ENCODE results near the gene ADD3. TPM values are rescaled to one million over a fixed set of nuclear protein-coding genes. Genes with fewer than 3 reads are reported as not detected.
A peak's percentile ranks its signal among the peaks of the same experiment; 100 is the strongest.

ADD3 gene
- polyA plus RNA-seq, 3 donors: 94.8 to 126 (median 111) TPM

- no peak for TF ChIP-seq CTCF (IDR thresholded peaks at IDR 0.05)
- Histone ChIP-seq H3K4me3 (replicated peaks in 1 of 3; ENCODE audit: low read depth in 2 of 3, low read length in 3 of 3) (no peak overlapping the region), H3K4me1 (ENCODE audit: control insufficient read depth in 1 of 2, insufficient read depth in 2 of 2, low read length in 2 of 2) (peaks cover 10 to 22% of the 10 kb centered on the region in 2 donors), H2AFZ (ENCODE audit: insufficient read depth, low read depth, low read length, poor library complexity, severe bottlenecking) (no peak overlapping the region), H3K27me3 (ENCODE audit: control insufficient read depth in 2 of 2, insufficient read depth in 2 of 2, low read length in 2 of 2) (no peaks in the 10 kb centered on the region), H3K79me2 (ENCODE audit: insufficient read depth, low read length) (no peaks in the 10 kb centered on the region), H3K9ac (ENCODE audit: insufficient read depth, low read length, poor library complexity, severe bottlenecking) (no peak overlapping the region), H3K4me2 (replicated peaks; ENCODE audit: extremely low read depth, low read length, poor library complexity, severe bottlenecking) (no peak overlapping the region), H3K27ac (ENCODE audit: low read depth in 1 of 2, low read length in 2 of 2) (no peak overlapping the region), H3K36me3 (replicated peaks in 1 of 2; ENCODE audit: control insufficient read depth in 1 of 2, insufficient read depth in 2 of 2, low read length in 2 of 2) (peaks cover 23 to 73% of the 10 kb centered on the region in 2 donors), H4K20me1 (ENCODE audit: insufficient read depth, low read length) (no peaks in the 10 kb centered on the region), H3K9me3 (replicated peaks in 1 of 2; ENCODE audit: control insufficient read depth in 1 of 2, insufficient read depth in 1 of 2, low read length in 2 of 2) (no peaks in the 10 kb centered on the region)
- peaks cover 19% of the 10 kb centered on the region for H3K4me1 Mint-ChIP-seq
- H3K36me3 Mint-ChIP-seq: peaks cover 53 to 69% of the 10 kb centered on the region in 2 donors
- no CpG with 5 or more reads among the region's 4 CpGs for WGBS (ENCODE audit: insufficient coverage)
- H3K9me3 Mint-ChIP-seq: no peaks in the 10 kb centered on the region
- H3K27ac Mint-ChIP-seq: no peak overlapping the region
- H3K4me3 Mint-ChIP-seq: no peak overlapping the region
- intact Hi-C loops (cut with micrococcal nuclease): no loop called here
- no peak for DNase-seq
- peaks cover 0 to 1% (median 0%) of the 10 kb centered on the region in 3 donors for H3K27me3 Mint-ChIP-seq (ENCODE audit: low read depth in 3 of 3)
Measured at GRCh38 chr10:110115784-110116520, 108.2 kb downstream of the ADD3 start.

- Mint-ChIP-seq H3K27me3 (ENCODE audit: low read depth in 3 of 3) (peaks cover 0 to 1% (median 0%) of the 10 kb centered on the region in 3 donors), H3K4me1 (peaks cover 15% of the 10 kb centered on the region), H3K27ac (peak overlapping the region in 6 of 7 donors; percentile 53 to 82 (median 68)), H3K4me3 (no peak overlapping the region), H3K9me3 (no peaks in the 10 kb centered on the region), H3K36me3 (peaks cover 57 to 73% of the 10 kb centered on the region in 2 donors)
- Histone ChIP-seq H3K4me3 (replicated peaks in 1 of 3; ENCODE audit: low read depth in 2 of 3, low read length in 3 of 3) (peak overlapping the region in 1 of 3 experiments; percentile 3), H3K4me1 (ENCODE audit: control insufficient read depth in 1 of 2, insufficient read depth in 2 of 2, low read length in 2 of 2) (peaks cover 10 to 16% of the 10 kb centered on the region in 2 donors), H3K36me3 (replicated peaks in 1 of 2; ENCODE audit: control insufficient read depth in 1 of 2, insufficient read depth in 2 of 2, low read length in 2 of 2) (peaks cover 22 to 76% of the 10 kb centered on the region in 2 donors), H3K9ac (ENCODE audit: insufficient read depth, low read length, poor library complexity, severe bottlenecking) (no peak overlapping the region), H3K27me3 (ENCODE audit: control insufficient read depth in 2 of 2, insufficient read depth in 2 of 2, low read length in 2 of 2) (no peaks in the 10 kb centered on the region), H3K79me2 (ENCODE audit: insufficient read depth, low read length) (no peaks in the 10 kb centered on the region), H3K4me2 (replicated peaks; ENCODE audit: extremely low read depth, low read length, poor library complexity, severe bottlenecking) (no peak overlapping the region), H2AFZ (ENCODE audit: insufficient read depth, low read depth, low read length, poor library complexity, severe bottlenecking) (no peak overlapping the region), H3K9me3 (replicated peaks in 1 of 2; ENCODE audit: control insufficient read depth in 1 of 2, insufficient read depth in 1 of 2, low read length in 2 of 2) (no peaks in the 10 kb centered on the region), H4K20me1 (ENCODE audit: insufficient read depth, low read length) (no peaks in the 10 kb centered on the region), H3K27ac (ENCODE audit: low read depth in 1 of 2, low read length in 2 of 2) (peak overlapping the region in 1 of 2 donors; percentile 67)
- peak in 2 of 3 donors; percentile 21 to 42 for DNase-seq
- intact Hi-C loops (cut with micrococcal nuclease): no loop called here
- WGBS (ENCODE audit: insufficient coverage): no CpG with 5 or more reads among the region's 1 CpG
- no peak for TF ChIP-seq CTCF (IDR thresholded peaks at IDR 0.05)
Measured at GRCh38 chr10:110118891-110119621, 111.3 kb downstream of the ADD3 start.

Measured in CD14-positive monocyte (primary cell).